Measurements from ENCODE around the gene CD47.

Gene CD47

GRCh38 chr3:108018552-108018951 is 72.3 kb downstream of the CD47 start:
- no peak for DNase-seq (ENCODE audit: low read depth)
- no peak overlapping the region for H3K4me3 ChIP-seq (ENCODE audit: control insufficient read depth, low read depth, low read length)
- TF ChIP-seq CTCF (IDR thresholded peaks at IDR 0.05; ENCODE audit: control insufficient read depth, insufficient read depth, low read depth, low read length, missing control alignments): no peak

GRCh38 chr3:108017587-108017986 is 73.2 kb downstream of the CD47 start:
- no peak overlapping the region for H3K4me3 ChIP-seq (ENCODE audit: control insufficient read depth, low read depth, low read length)
- no peak for DNase-seq (ENCODE audit: low read depth)
- no peak for TF ChIP-seq CTCF (IDR thresholded peaks at IDR 0.05; ENCODE audit: control insufficient read depth, insufficient read depth, low read depth, low read length, missing control alignments)

- no peak for TF ChIP-seq CTCF (IDR thresholded peaks at IDR 0.05; ENCODE audit: control insufficient read depth, insufficient read depth, low read depth, low read length, missing control alignments)
- no peak for DNase-seq (ENCODE audit: low read depth)
- H3K4me3 ChIP-seq (ENCODE audit: control insufficient read depth, low read depth, low read length): no peak overlapping the region
These were observed 75.9 kb downstream of the CD47 start for GRCh38 chr3:108014943-108015342.

GRCh38 chr3:108013141-108014055 is 77.4 kb downstream of the CD47 start:
- no peak for DNase-seq (ENCODE audit: low read depth)
- no peak for TF ChIP-seq CTCF (IDR thresholded peaks at IDR 0.05; ENCODE audit: control insufficient read depth, insufficient read depth, low read depth, low read length, missing control alignments)
- H3K4me3 ChIP-seq (ENCODE audit: control insufficient read depth, low read depth, low read length): no peak overlapping the region

GRCh38 chr3:108012304-108012703 is 78.5 kb downstream of the CD47 start:
- TF ChIP-seq CTCF (IDR thresholded peaks at IDR 0.05; ENCODE audit: control insufficient read depth, insufficient read depth, low read depth, low read length, missing control alignments): no peak
- H3K4me3 ChIP-seq (ENCODE audit: control insufficient read depth, low read depth, low read length): no peak overlapping the region
- no peak for DNase-seq (ENCODE audit: low read depth)

- no peak for TF ChIP-seq CTCF (IDR thresholded peaks at IDR 0.05; ENCODE audit: control insufficient read depth, insufficient read depth, low read depth, low read length, missing control alignments)
- no peak for DNase-seq (ENCODE audit: low read depth)
- no peak overlapping the region for H3K4me3 ChIP-seq (ENCODE audit: control insufficient read depth, low read depth, low read length)
These were observed 79.2 kb downstream of the CD47 start for GRCh38 chr3:108011616-108012015.
